GM15510 (cell line): ENCODE results near the gene CD47.

Experiments used
- POLR2A ChIP-seq: IDR thresholded peaks from 3 replicates; pipeline ENCODE4 v1.6.1; 2011; ENCODE audit warnings: borderline replicate concordance; ENCODE audit not compliant: insufficient read length; ENCODE audit errors: extremely low read depth

CD47 gene

GRCh38 chr3:108089579-108089978, 1.3 kb downstream of the CD47 start:
- no peak for TF ChIP-seq POLR2A

- TF ChIP-seq POLR2A, result no peak
Measured at GRCh38 chr3:108088697-108089096, 2.1 kb downstream of the CD47 start.

GRCh38 chr3:108088146-108088545, 2.7 kb downstream of the CD47 start:
- TF ChIP-seq POLR2A, result no peak

- no peak for TF ChIP-seq POLR2A
Measured at GRCh38 chr3:108086653-108087052, 4.2 kb downstream of the CD47 start.

- TF ChIP-seq POLR2A, result no peak
Measured at GRCh38 chr3:108085810-108086350, 5.0 kb downstream of the CD47 start.

- TF ChIP-seq POLR2A, result no peak
Measured at GRCh38 chr3:108085370-108085769, 5.5 kb downstream of the CD47 start.

GRCh38 chr3:108079877-108080276, 11.0 kb downstream of the CD47 start:
- no peak for TF ChIP-seq POLR2A

GRCh38 chr3:108079043-108079442, 11.8 kb downstream of the CD47 start:
- no peak for TF ChIP-seq POLR2A

GRCh38 chr3:108076564-108076963, 14.3 kb downstream of the CD47 start:
- no peak for TF ChIP-seq POLR2A

GRCh38 chr3:108073764-108074431, 16.9 kb downstream of the CD47 start:
- TF ChIP-seq POLR2A, result no peak

- TF ChIP-seq POLR2A, result no peak
Measured at GRCh38 chr3:108071368-108071767, 19.5 kb downstream of the CD47 start.

GRCh38 chr3:108070356-108070755, 20.5 kb downstream of the CD47 start:
- TF ChIP-seq POLR2A, result no peak

- no peak for TF ChIP-seq POLR2A
Measured at GRCh38 chr3:108067768-108068167, 23.1 kb downstream of the CD47 start.

- TF ChIP-seq POLR2A, result no peak
Measured at GRCh38 chr3:108065096-108065495, 25.7 kb downstream of the CD47 start.

GRCh38 chr3:108064293-108064887, 26.4 kb downstream of the CD47 start:
- TF ChIP-seq POLR2A, result no peak

GRCh38 chr3:108062051-108062450, 28.8 kb downstream of the CD47 start:
- no peak for TF ChIP-seq POLR2A
